ENCODE data around the gene LAMTOR2. TPM values are rescaled to one million over a fixed set of nuclear protein-coding genes. Genes with fewer than 3 reads are reported as not detected.

LAMTOR2 gene
- polyA plus RNA-seq, 1 donor (not counting 4 experiments of a cell fraction or from before 2014, with no cell fraction given): 67.5 TPM

- no peak for DNase-seq (ENCODE audit: low read depth, low spot score)
- Histone ChIP-seq H4K20me1 (ENCODE audit: control insufficient read depth, extremely low read depth, insufficient read depth, low read length) (no peaks in the 10 kb centered on the region), H3K9me1 (ENCODE audit: control insufficient read depth, extremely low read depth, insufficient read depth, low read length) (no peaks in the 10 kb centered on the region), H3K27me3 (ENCODE audit: control insufficient read depth, extremely low read depth, insufficient read depth, low read length) (no peaks in the 10 kb centered on the region), H3K9me3 (ENCODE audit: control insufficient read depth, low read depth, low read length) (no peaks in the 10 kb centered on the region), H3K79me2 (ENCODE audit: control insufficient read depth, insufficient read depth, low read length) (no peaks in the 10 kb centered on the region), H3K4me3 (ENCODE audit: control insufficient read depth in 2 of 3, extremely low read depth in 1 of 3, insufficient read depth in 2 of 3, low read depth in 1 of 3, low read length in 3 of 3) (no peak overlapping the region), H3K27ac (ENCODE audit: control insufficient read depth, insufficient read depth, low read length) (no peak overlapping the region), H3K9ac (ENCODE audit: control insufficient read depth, extremely low read depth, insufficient read depth, low read length) (no peak overlapping the region), H3K4me1 (ENCODE audit: control insufficient read depth, extremely low read depth, insufficient read depth, low read length) (no peaks in the 10 kb centered on the region), H3K36me3 (ENCODE audit: control insufficient read depth in 2 of 2, extremely low read depth in 1 of 2, insufficient read depth in 2 of 2, low read length in 2 of 2) (peaks cover 11 to 15% of the 10 kb centered on the region in 2 experiments), H3K4me2 (ENCODE audit: control insufficient read depth, extremely low read depth, insufficient read depth, low read depth, low read length) (no peak overlapping the region), H2AFZ (ENCODE audit: control insufficient read depth, low read length) (no peak overlapping the region)
- TF ChIP-seq EZH2 (IDR thresholded peaks at IDR 0.05; ENCODE audit: low read length): no peak
- TF ChIP-seq CTCF (optimal IDR thresholded peaks at IDR 0.05 in 1 of 3, IDR thresholded peaks at IDR 0.05 in 1 of 3, conservative IDR thresholded peaks at IDR 0.05 in 1 of 3; ENCODE audit: extremely low read depth in 1 of 3, insufficient read depth in 2 of 3, low read length in 3 of 3): no peak
- no peak for FAIRE-seq
- dilution Hi-C loops (cut with MboI; ENCODE audit: extremely low pct_ligation_motif_present, low sequenced_read_pairs): no loop called here
Measured at GRCh38 chr1:156074661-156075060, 20.1 kb downstream of the LAMTOR2 start.

DNA sequence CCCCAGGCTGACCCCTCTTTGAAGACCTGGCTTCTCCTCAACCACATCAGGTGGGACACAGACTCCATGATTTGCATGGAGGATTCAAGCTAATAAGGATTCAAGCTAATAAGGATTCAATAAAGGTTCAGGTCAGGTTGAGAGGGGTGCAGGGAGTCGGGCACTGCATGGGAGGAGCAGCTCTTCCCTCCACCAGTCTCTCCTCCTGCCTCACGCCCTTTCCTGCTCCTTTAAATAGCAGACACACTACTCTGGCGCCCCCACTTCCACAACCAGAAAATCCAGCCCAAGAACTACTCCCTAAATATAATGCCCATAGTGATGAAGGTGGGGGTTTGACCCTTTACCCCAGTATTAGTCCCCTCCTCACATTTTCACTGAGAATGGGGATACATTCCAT, 20.6 kb downstream of the LAMTOR2 start:
- no peak for TF ChIP-seq EZH2 (IDR thresholded peaks at IDR 0.05; ENCODE audit: low read length)
- no peak for TF ChIP-seq CTCF (optimal IDR thresholded peaks at IDR 0.05 in 1 of 3, IDR thresholded peaks at IDR 0.05 in 1 of 3, conservative IDR thresholded peaks at IDR 0.05 in 1 of 3; ENCODE audit: extremely low read depth in 1 of 3, insufficient read depth in 2 of 3, low read length in 3 of 3)
- peaks cover 6 to 10% of the 10 kb centered on the region in 2 experiments for H3K36me3 ChIP-seq (ENCODE audit: control insufficient read depth in 2 of 2, extremely low read depth in 1 of 2, insufficient read depth in 2 of 2, low read length in 2 of 2)
- no peak overlapping the region for H3K4me2 ChIP-seq (ENCODE audit: control insufficient read depth, extremely low read depth, insufficient read depth, low read depth, low read length)
- no peak overlapping the region for H3K9ac ChIP-seq (ENCODE audit: control insufficient read depth, extremely low read depth, insufficient read depth, low read length)
- H3K4me1 ChIP-seq (ENCODE audit: control insufficient read depth, extremely low read depth, insufficient read depth, low read length): no peaks in the 10 kb centered on the region
- H3K79me2 ChIP-seq (ENCODE audit: control insufficient read depth, insufficient read depth, low read length): no peaks in the 10 kb centered on the region
- no peaks in the 10 kb centered on the region for H3K27me3 ChIP-seq (ENCODE audit: control insufficient read depth, extremely low read depth, insufficient read depth, low read length)
- H2AFZ ChIP-seq (ENCODE audit: control insufficient read depth, low read length): no peak overlapping the region
- H3K9me3 ChIP-seq (ENCODE audit: control insufficient read depth, low read depth, low read length): no peaks in the 10 kb centered on the region
- dilution Hi-C loops (cut with MboI; ENCODE audit: extremely low pct_ligation_motif_present, low sequenced_read_pairs): no loop called here
- DNase-seq (ENCODE audit: low read depth, low spot score): no peak
- H3K4me3 ChIP-seq (ENCODE audit: control insufficient read depth in 2 of 3, extremely low read depth in 1 of 3, insufficient read depth in 2 of 3, low read depth in 1 of 3, low read length in 3 of 3): no peak overlapping the region
- no peaks in the 10 kb centered on the region for H3K9me1 ChIP-seq (ENCODE audit: control insufficient read depth, extremely low read depth, insufficient read depth, low read length)
- no peaks in the 10 kb centered on the region for H4K20me1 ChIP-seq (ENCODE audit: control insufficient read depth, extremely low read depth, insufficient read depth, low read length)
- no peak overlapping the region for H3K27ac ChIP-seq (ENCODE audit: control insufficient read depth, insufficient read depth, low read length)
- no peak for FAIRE-seq

All from keratinocyte (primary cell).